Measurements from ENCODE around the gene EXTL1. TPM values are rescaled to one million over a fixed set of nuclear protein-coding genes. Genes with fewer than 3 reads are reported as not detected.

Gene EXTL1
- total and polyA plus RNA-seq, 7 experiments from 2014 or later, result 0.14 to 0.32 TPM; not detected in 5

DNA sequence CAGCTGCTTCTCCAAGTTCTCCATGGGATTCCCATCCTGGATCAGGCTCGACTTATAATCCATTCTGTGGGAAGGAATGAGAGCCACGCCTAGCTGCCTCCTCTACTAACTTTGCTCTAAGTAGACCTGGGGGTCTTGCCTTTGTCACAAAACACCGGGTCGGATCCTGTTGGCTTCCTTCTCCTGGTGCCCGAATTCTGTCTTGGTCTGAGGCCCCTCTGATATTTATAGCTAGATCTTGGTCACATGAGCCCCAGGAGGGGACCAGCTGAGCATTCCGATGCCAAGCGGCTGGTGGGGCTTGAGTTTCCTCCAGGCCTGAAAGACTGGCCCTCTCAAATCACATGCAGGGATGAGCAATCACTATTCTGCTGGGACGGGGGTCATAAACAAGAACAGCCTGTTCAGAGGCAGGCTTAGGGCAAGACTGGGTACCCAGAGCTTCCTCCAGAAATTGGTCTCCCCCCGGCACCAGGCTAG lies 45.9 kb downstream of the EXTL1 start, which contains the start of gene TRIM63:
Gene TRIM63, minus strand, starts transcription at position 199 of the 480 bp plus-strand sequence. Its CDS starts 136 bp downstream, at position 63.
- no peak within 1 kb of the TSS for H3K27ac Mint-ChIP-seq
- ATAC-seq, result no peak
- intact Hi-C loops (cut with micrococcal nuclease), result no loop called here

DNA sequence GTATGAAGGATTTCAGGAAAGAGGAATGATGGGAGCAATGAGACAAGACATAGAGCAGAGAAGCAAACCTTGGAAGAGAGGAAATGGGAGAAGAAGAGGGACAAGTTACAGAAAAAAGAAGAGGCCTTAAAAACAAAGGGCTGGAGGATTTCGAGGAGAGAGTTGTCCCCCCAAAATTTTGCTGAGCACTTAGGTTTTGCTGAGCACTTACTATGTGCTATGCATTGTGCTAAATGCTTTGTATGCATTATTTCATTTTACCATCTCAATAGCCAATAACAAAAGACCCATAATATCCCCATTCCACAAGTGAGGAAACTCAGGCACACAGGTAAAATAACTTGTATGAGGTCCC lies 48.3 kb downstream of the EXTL1 start:
- no peaks in the 10 kb centered on the region for H3K36me3 Mint-ChIP-seq
- Histone ChIP-seq H3K27me3 (ENCODE audit: control insufficient read depth in 2 of 2, insufficient read depth in 2 of 2, low read length in 2 of 2) (no peaks in the 10 kb centered on the region), H3K27ac (ENCODE audit: low read depth, low read length) (no peak overlapping the region), H3K36me3 (ENCODE audit: control insufficient read depth in 2 of 3, insufficient read depth in 3 of 3, low read length in 3 of 3) (no peaks in the 10 kb centered on the region), H3K9me3 (ENCODE audit: control insufficient read depth in 2 of 3, low read length in 3 of 3) (no peaks in the 10 kb centered on the region), H3K4me3 (ENCODE audit: low read length) (no peak overlapping the region), H3K4me1 (ENCODE audit: control insufficient read depth in 2 of 2, insufficient read depth in 2 of 2, low read length in 2 of 2) (no peaks in the 10 kb centered on the region)
- CTCF ChIA-PET, result interaction anchor here (0.5 kb wide), 1 partner anchor 31 kb away, joined by 3 read pairs; no protein-coding TSS in a partner anchor
- DNase-seq, result no peak
- POLR2A ChIA-PET, result interaction anchor here (0.5 kb wide), 1 partner anchor 914 kb away, joined by 4 read pairs; no protein-coding TSS in a partner anchor
- H3K4me1 Mint-ChIP-seq, result no peaks in the 10 kb centered on the region
- H3K4me3 Mint-ChIP-seq, result no peak overlapping the region
- intact Hi-C loops (cut with micrococcal nuclease), result no loop called here
- no peak for ATAC-seq
- no peak overlapping the region for H3K27ac Mint-ChIP-seq
- H3K27me3 Mint-ChIP-seq, result peaks cover 13 to 45% (median 28%) of the 10 kb centered on the region in 5 donors
- H3K9me3 Mint-ChIP-seq, result no peaks in the 10 kb centered on the region

More for the DNA sequence above, 45.9 kb downstream of the EXTL1 start, which contains the start of gene TRIM63:
- Histone ChIP-seq H3K36me3 (ENCODE audit: control insufficient read depth in 2 of 3, insufficient read depth in 3 of 3, low read length in 3 of 3) (no peaks in the 10 kb centered on the region), H3K9me3 (ENCODE audit: control insufficient read depth in 2 of 3, low read length in 3 of 3) (no peaks in the 10 kb centered on the region), H3K4me1 (ENCODE audit: control insufficient read depth in 2 of 2, insufficient read depth in 2 of 2, low read length in 2 of 2) (no peaks in the 10 kb centered on the region), H3K27me3 (ENCODE audit: control insufficient read depth in 2 of 2, insufficient read depth in 2 of 2, low read length in 2 of 2) (no peaks in the 10 kb centered on the region), H3K4me3 (ENCODE audit: low read length) (no peak within 1 kb of the TSS), H3K27ac (ENCODE audit: low read depth, low read length) (no peak within 1 kb of the TSS)
- no peaks in the 10 kb centered on the region for H3K4me1 Mint-ChIP-seq
- no peaks in the 10 kb centered on the region for H3K36me3 Mint-ChIP-seq
- peaks cover 0 to 38% (median 12%) of the 10 kb centered on the region in 5 donors for H3K27me3 Mint-ChIP-seq
- DNase-seq, result no peak
- POLR2A ChIA-PET, result no interaction called here
- H3K9me3 Mint-ChIP-seq, result no peaks in the 10 kb centered on the region
- CTCF ChIA-PET, result interaction anchor here (0.6 kb wide), 1 partner anchor 1941 kb away, joined by 6 read pairs; no protein-coding TSS in a partner anchor
- H3K4me3 Mint-ChIP-seq, result no peak within 1 kb of the TSS

DNA sequence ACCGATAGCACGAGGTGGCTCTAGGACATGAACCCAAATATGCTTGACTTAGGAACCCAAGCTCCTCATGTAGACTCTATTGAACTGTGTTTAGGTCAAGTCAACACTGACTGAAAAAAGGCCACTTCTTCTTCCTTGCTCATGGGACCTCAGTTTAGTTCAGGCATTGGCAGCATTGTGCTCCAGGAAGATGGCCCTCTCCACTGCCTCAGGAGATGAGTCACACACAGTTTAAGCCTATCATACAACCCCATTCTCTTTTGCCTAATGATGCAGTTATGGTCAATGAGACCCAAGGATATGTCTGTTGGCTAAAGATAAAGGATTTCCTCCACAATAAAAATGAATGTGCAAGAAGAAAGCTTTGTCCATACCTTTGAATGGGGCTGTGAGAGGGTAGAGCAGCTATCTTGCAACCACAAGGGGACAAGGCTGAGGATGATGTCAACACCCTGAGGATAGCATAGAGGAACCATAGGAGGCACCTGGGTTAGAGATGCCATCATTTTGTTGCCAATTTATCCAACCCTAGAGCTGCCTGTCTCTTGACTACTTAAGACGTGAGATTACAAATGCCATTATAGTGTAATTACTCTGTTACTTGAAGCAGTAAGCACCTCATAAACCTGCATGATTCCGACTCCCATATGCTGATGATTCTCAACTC lies 48.9 kb downstream of the EXTL1 start:
- POLR2A ChIA-PET, result interaction anchor here (0.5 kb wide), 1 partner anchor 914 kb away, joined by 4 read pairs; no protein-coding TSS in a partner anchor
- no peak overlapping the region for H3K4me3 Mint-ChIP-seq
- DNase-seq (no peak), ATAC-seq (no peak)
- Histone ChIP-seq H3K36me3 (ENCODE audit: control insufficient read depth in 2 of 3, insufficient read depth in 3 of 3, low read length in 3 of 3) (no peaks in the 10 kb centered on the region), H3K27ac (ENCODE audit: low read depth, low read length) (no peak overlapping the region), H3K9me3 (ENCODE audit: control insufficient read depth in 2 of 3, low read length in 3 of 3) (no peaks in the 10 kb centered on the region), H3K4me3 (ENCODE audit: low read length) (no peak overlapping the region), H3K4me1 (ENCODE audit: control insufficient read depth in 2 of 2, insufficient read depth in 2 of 2, low read length in 2 of 2) (no peaks in the 10 kb centered on the region), H3K27me3 (ENCODE audit: control insufficient read depth in 2 of 2, insufficient read depth in 2 of 2, low read length in 2 of 2) (no peaks in the 10 kb centered on the region)
- H3K27ac Mint-ChIP-seq, result no peak overlapping the region
- no peaks in the 10 kb centered on the region for H3K9me3 Mint-ChIP-seq
- intact Hi-C loops (cut with micrococcal nuclease), result no loop called here
- CTCF ChIA-PET, result interaction anchor here (0.5 to 1.2 kb wide), 2 partner anchors 10 to 31 kb away, joined by 3 to 4 read pairs; no protein-coding TSS in a partner anchor
- H3K27me3 Mint-ChIP-seq, result peaks cover 13 to 45% (median 28%) of the 10 kb centered on the region in 5 donors
- H3K4me1 Mint-ChIP-seq, result peaks cover 0 to 2% (median 1%) of the 10 kb centered on the region in 7 donors
- no peaks in the 10 kb centered on the region for H3K36me3 Mint-ChIP-seq

DNA sequence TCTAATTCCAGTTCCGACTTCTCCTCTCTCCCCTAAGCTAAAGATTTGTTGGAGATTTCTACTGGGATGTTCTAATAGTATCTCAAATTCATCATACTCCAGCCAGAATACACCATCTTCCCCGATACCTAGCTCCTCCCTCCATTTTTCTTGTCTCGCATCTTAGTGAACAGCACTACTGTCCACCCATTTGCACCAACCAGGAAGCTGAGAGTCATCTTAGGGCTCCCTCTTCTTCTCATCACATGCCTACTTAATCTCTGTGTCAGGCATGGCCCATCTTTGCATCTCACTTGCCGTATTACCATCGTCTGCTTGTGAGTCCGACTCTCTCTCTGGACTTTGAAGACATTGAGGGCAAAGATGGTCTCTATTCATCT lies 49.4 kb downstream of the EXTL1 start:
- Histone ChIP-seq H3K36me3 (ENCODE audit: control insufficient read depth in 2 of 3, insufficient read depth in 3 of 3, low read length in 3 of 3) (no peaks in the 10 kb centered on the region), H3K4me1 (ENCODE audit: control insufficient read depth in 2 of 2, insufficient read depth in 2 of 2, low read length in 2 of 2) (no peaks in the 10 kb centered on the region), H3K9me3 (ENCODE audit: control insufficient read depth in 2 of 3, low read length in 3 of 3) (no peaks in the 10 kb centered on the region), H3K4me3 (ENCODE audit: low read length) (no peak overlapping the region), H3K27ac (ENCODE audit: low read depth, low read length) (no peak overlapping the region), H3K27me3 (ENCODE audit: control insufficient read depth in 2 of 2, insufficient read depth in 2 of 2, low read length in 2 of 2) (no peaks in the 10 kb centered on the region)
- H3K4me1 Mint-ChIP-seq, result peaks cover 5 to 8% (median 6%) of the 10 kb centered on the region in 7 donors
- no peak for DNase-seq
- no peak overlapping the region for H3K4me3 Mint-ChIP-seq
- H3K9me3 Mint-ChIP-seq, result no peaks in the 10 kb centered on the region
- H3K36me3 Mint-ChIP-seq, result no peaks in the 10 kb centered on the region
- H3K27ac Mint-ChIP-seq, result no peak overlapping the region
- H3K27me3 Mint-ChIP-seq, result peaks cover 13 to 49% (median 28%) of the 10 kb centered on the region in 5 donors
- ChIA-PET POLR2A (interaction anchor here (0.7 kb wide), 1 partner anchor 8 kb away, joined by 4 read pairs; no protein-coding TSS in a partner anchor), CTCF (interaction anchor here (1.2 kb wide), 1 partner anchor 9 kb away, joined by 4 read pairs; no protein-coding TSS in a partner anchor)
- intact Hi-C loops (cut with micrococcal nuclease), result no loop called here
- no peak for ATAC-seq

- ChIA-PET POLR2A (no interaction called here), CTCF (no interaction called here)
- H3K27me3 Mint-ChIP-seq, result peaks cover 13 to 55% (median 28%) of the 10 kb centered on the region in 5 donors
Observed at GRCh38 chr1:26072305-26072704, 50.7 kb downstream of the EXTL1 start.

DNA sequence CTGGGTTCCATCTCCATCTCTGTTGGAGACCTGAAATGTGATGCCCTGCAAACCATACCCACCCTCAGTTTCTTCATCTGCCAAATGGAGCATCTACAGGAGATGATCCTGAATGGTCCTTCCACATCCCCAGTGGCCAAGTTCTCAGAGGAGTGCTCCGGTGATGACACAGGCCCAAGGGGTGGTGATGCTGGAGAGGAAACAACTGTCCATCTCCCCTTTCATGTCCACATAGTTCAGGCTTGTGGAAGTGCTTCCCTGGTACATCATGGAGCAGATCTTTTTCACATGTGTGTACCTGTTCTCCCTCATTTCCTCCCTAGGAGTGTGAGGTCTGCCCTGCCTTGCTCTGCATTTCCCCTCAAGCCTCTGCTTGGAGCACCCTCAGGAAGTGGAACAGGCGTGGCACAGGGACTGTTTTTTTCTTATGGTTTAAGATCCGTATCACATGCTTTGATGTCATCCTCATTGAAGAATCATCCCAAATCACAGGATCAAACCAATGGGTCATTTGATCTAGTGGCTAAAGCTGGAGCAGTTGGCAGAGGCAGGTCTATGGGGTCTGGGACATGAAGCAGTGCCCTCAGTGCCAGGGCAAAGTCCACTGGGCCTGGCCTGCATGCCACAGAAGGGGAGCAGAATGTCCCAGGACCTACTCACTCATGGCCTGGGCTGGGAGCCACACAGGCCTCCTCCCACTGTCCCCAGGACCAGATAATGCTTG lies 54.0 kb downstream of the EXTL1 start:
- Histone ChIP-seq H3K4me3 (ENCODE audit: low read length) (no peak overlapping the region), H3K4me1 (ENCODE audit: control insufficient read depth in 2 of 2, insufficient read depth in 2 of 2, low read length in 2 of 2) (no peaks in the 10 kb centered on the region), H3K27ac (ENCODE audit: low read depth, low read length) (no peak overlapping the region), H3K9me3 (ENCODE audit: control insufficient read depth in 2 of 3, low read length in 3 of 3) (no peaks in the 10 kb centered on the region), H3K27me3 (ENCODE audit: control insufficient read depth in 2 of 2, insufficient read depth in 2 of 2, low read length in 2 of 2) (no peaks in the 10 kb centered on the region), H3K36me3 (ENCODE audit: control insufficient read depth in 2 of 3, insufficient read depth in 3 of 3, low read length in 3 of 3) (no peaks in the 10 kb centered on the region)
- DNase-seq, result no peak
- intact Hi-C loops (cut with micrococcal nuclease), result no loop called here
- Mint-ChIP-seq H3K9me3 (peaks cover 0 to 1% (median 0%) of the 10 kb centered on the region in 11 donors), H3K27ac (peak overlapping the region in 1 of 9 donors; percentile 11), H3K36me3 (peaks cover 0 to 2% (median 0%) of the 10 kb centered on the region in 5 donors), H3K4me1 (peaks cover 6 to 13% (median 7%) of the 10 kb centered on the region in 7 donors), H3K4me3 (no peak overlapping the region), H3K27me3 (peaks cover 13 to 54% (median 23%) of the 10 kb centered on the region in 5 donors)
- POLR2A ChIA-PET, result no interaction called here
- no peak for ATAC-seq
- CTCF ChIA-PET, result no interaction called here

More at GRCh38 chr1:26072305-26072704, 50.7 kb downstream of the EXTL1 start:
- Histone ChIP-seq H3K4me1 (ENCODE audit: control insufficient read depth in 2 of 2, insufficient read depth in 2 of 2, low read length in 2 of 2) (no peaks in the 10 kb centered on the region), H3K27ac (ENCODE audit: low read depth, low read length) (no peak overlapping the region), H3K27me3 (ENCODE audit: control insufficient read depth in 2 of 2, insufficient read depth in 2 of 2, low read length in 2 of 2) (no peaks in the 10 kb centered on the region), H3K4me3 (ENCODE audit: low read length) (no peak overlapping the region), H3K36me3 (ENCODE audit: control insufficient read depth in 2 of 3, insufficient read depth in 3 of 3, low read length in 3 of 3) (no peaks in the 10 kb centered on the region), H3K9me3 (ENCODE audit: control insufficient read depth in 2 of 3, low read length in 3 of 3) (no peaks in the 10 kb centered on the region)
- H3K4me3 Mint-ChIP-seq, result no peak overlapping the region
- peaks cover 0 to 2% (median 0%) of the 10 kb centered on the region in 5 donors for H3K36me3 Mint-ChIP-seq
- H3K9me3 Mint-ChIP-seq, result peaks cover 0 to 1% (median 0%) of the 10 kb centered on the region in 11 donors
- H3K4me1 Mint-ChIP-seq, result peaks cover 6 to 13% (median 7%) of the 10 kb centered on the region in 7 donors
- no peak overlapping the region for H3K27ac Mint-ChIP-seq
- DNase-seq, result no peak
- no peak for ATAC-seq
- intact Hi-C loops (cut with micrococcal nuclease), result no loop called here

Data from naive thymus-derived CD4-positive, alpha-beta T cell (primary cell).